CD1c-positive myeloid dendritic cell (primary cell): ENCODE measurements around the gene ARID3B.
A peak's percentile ranks its signal among the peaks of the same experiment; 100 is the strongest.
"Not testable (repeated sequence)": the region's sequence is repeated elsewhere in the genome, so short reads cannot be mapped to it uniquely, and the experiment has no call there.

Source experiments
- DNase-seq: peaks from one replicate; pipeline ENCODE4 v3.0.0-alpha.2; 2016; ENCODE audit errors: extremely low spot score

ARID3B gene

DNA sequence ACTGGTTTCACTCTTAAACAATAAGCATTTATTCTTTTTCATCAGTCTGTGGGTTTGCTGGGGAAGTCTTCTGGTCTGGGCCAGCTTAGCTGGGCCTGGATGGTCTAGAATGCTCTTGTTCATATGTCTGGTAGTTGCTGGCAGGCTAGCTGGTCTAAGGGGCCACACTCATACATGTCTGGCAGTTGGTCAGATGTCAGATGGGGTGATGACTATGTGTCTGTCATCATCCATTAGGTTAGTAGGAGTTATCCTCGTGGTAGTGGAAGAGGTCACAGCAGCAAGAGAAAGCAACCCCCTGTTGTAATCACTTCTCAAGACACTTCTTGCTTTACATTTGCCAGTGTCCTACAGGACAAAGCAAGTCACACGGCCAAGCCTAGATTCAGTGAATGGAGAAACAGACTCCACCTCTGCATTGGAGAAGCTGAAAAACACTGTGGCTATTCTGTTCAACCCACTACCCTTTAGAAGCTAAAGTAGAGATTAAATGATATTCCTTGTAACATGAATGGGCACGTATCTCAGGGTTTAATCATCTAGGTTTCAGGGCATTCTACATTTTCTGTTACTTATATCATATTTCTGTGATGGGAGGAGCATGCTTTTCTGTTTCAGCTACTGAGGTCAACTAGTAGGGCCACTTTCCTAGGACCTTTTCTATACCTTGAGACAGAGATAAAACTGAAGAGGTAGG lies 5.5 kb upstream of the ARID3B start:
- DNase-seq, result peak; percentile 48

DNA sequence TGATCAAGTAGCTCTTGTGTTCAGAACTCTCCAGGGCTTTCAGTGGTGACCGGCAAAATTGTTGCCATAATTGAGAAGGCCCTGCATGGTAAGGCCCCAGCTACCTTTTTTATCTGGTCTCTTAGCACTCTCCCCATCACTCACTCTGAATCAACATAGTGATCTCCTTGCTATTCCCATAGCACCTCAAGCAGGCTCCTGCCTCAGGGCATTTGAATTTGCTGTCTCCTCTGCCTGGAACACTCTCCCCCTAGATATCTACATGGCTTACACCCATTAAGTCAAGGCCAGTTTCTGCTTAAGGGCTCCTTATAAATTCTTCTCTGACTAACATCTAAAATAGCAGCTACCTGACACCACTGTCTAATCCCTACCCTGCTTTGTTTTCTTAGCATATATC lies 3.3 kb upstream of the ARID3B start:
- DNase-seq, result no peak

DNA sequence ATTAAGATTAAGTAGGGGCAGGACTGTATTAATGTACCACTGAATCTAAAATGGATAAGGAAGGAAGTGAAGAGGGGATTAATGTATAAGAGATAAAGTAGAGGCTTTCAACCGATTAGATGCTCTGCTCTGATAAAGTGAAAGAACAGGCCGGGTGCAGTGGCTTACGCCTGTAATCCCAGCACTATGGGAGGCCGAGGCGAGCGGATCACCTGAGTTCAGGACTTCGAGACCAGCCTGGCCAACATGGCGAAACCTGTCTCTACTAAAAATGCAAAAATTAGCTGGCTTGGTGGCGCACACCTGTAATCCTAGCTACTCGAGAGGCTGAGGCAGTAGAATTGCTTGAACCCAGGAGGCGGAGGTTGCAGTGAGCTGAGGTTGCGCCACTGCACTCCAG lies 1.5 kb upstream of the ARID3B start:
- not testable (repeated sequence) for DNase-seq

DNA sequence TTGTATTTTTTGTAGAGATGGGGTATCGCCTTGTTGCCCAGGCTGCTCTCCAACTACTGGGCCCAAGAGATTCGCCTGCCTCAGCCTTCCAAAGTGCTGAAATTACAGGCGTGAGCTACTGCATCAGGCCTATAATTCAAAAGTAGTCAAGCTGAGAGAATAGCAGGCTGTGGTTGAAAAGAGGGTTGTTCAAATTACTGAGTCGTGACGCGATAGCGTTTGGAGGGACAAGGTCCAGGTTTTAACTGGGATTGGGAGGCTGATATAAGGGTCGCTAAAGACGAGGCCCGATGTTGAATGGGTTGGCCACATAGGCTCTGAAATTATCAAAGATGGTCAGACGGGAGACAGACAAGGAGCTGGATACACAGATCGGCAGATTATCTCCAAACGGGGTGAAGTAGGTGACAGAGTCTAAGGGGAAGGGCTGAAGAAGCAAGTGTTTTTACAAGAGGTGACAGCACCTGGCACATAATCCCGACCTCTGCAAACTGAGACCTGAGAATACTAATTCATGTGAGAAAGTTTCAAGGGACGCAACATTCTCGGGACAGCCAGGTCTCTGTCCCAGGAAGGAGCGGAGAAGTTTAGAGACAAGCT lies 759 bp upstream of the ARID3B start:
- DNase-seq, result no peak

DNA sequence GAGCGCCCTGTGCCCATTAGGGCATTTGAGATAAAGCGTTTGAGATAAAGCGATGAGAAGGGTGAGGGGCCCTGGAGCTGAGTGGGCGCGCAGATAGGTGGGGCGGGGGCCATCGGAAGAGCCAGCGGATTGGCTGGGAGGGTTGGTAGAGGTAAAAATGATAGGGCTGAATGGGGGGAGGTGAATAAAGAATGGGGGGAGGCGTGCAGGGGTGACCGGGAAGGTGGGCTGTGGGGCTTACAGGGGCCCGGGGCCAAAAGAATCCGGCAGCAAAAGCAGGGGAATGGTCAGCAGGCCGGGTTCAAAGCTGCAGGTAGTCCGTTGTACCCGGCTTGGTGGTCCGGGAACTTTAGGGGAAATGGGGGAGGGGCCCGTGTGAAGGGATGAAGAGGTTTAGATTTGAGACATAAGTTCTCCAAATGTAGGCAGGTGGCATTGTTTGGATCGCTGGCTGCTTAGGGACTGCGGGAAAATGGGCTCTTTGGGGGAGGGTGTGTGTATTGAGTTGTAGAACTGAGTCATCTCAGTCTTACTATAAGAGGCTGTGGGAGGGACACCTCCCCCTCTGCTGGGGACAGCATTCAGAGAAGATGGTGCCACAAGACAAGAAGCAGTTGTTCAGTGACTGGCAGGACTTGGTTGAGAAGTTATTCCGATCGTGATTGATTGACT lies 610 bp downstream of the ARID3B start:
- DNase-seq, result peak; percentile 82

DNA sequence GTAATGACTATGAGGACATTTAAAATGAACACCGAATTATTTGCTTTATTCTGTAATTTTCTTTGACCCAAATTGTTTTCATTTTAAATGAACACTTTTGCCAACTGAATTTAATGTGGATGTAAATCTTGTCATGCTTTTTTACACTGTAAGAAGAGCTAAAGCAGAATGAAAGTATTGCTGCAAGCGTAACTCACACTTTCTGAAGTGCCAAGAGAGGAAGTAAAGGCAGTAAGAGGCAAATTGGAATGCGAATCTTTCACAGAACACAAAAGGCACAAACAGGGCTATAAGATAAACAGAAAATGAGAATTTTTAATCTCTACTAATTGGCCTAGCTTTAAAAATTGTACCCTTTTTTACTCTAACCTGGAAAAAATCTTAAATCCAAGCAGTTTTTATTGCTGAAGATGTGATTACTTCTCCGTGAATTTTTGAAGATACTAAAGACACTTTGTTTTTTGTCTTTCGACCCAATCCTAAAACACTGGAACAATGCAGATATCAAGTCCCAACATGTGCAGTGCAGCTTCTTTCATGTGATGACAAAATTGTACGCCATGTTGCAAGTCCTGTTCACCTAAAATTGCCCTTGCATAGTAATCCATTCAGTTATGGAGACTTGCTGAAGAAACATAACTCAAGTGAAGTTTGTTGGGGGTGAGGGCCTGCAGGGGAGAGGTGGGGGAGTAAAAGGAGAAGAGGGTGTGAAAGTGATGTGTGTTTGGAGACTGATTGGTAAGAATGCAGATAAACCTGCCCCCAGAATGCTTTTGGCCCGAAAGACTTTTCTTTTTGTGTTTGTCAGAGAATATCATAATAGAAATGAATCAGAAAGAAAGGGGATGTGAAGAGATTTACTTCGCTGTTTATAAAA lies 1.4 kb downstream of the ARID3B start:
- peak; percentile 48 for DNase-seq

DNA sequence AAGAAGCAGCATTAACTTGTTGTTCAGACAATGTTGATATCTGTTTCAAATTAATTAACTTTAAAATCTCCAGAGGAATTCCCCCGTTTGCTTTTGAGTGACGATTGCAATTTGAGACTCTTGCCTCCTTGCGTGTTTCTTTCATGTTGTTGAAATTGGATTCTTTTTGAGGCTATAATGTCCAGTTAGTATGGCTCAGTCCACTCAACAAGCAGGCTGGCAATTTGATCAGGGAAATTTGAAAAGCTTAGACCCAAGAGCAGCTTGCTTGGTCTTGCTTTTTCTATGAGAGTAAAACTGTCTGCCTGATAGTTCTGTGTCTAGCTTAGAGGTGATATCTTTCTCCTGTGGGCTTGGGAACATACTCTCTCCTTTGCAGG lies 2.0 kb downstream of the ARID3B start:
- no peak for DNase-seq

DNA sequence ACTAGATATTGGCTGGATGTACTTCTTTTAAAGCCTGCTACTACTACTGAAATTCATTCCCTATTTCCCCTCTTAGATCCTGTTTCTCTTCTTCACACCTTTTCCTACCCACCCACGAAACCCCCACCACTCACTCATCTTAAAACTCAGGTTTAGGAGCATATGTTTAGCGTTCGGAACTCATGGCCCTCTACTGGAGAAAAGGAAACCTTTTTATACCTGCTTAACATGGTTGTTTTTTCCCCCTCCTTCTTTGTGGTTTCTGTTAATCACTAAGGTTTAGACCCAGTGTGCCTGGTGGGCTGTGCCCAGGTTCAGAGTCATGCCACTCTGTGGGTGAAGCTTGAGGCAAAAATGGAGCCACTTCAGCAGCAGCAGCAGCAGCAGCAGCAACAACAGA lies 2.6 kb downstream of the ARID3B start:
- no peak for DNase-seq

DNA sequence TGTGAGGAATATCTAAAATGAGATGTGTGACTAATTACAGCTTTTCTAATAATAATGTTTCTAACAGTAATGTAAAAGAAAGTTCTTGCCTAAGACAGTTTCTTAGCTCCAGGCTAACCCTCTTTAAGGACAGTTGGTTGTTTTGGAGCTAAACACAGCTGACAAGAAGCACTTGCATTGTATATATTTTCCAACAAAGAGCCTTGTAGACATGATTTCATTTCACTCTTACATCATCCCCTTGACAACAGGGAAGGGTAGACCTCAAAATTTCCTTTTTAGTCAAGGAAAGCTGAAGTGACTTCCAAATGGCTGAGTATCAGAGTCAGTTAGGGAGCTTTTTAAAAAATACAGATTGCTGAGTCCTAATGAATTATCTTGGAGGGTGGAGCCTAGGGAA lies 4.1 kb downstream of the ARID3B start:
- peak; percentile 29 for DNase-seq

DNA sequence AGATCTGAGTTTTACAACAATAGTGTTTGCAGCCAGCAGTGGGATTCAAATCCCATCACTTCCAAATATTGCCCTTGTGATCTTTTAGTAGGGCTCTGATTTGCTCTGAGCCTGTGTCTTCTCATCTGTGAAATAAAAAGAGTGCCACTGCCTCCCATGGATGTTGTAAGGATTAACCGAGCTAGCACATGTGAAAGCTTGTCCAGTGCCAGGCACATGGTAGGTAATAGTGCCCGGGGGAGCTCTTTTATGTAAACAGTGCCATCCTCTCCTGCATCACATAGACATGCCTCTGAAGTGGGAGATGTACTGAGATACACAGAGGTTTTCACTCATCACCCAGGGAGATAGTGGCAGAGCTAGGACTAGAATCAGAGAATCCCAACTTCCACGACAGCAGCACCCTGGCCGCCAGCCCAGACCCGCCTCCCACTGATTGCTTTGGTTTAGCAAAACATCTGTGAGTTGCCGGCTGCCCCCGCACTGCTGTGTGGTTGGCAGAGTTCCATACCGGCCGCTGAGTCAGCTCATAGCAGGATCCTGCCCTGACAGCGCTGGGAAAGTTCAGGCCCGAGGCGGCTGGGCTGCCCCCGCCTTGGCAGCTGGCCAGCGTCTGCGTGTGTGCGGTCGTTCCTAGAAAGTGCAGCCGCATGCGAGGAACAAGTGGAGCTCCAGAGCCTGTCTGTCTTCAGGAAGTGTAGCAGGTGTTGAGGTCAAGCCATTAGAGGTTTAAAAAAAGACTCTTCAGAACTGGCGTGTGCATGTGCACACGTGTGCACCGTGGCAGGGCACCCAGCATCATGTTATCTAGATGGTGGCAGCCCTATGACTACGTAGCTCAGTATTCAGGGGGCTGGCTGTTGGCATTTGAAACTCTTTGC lies 5.0 kb downstream of the ARID3B start:
- DNase-seq, result peak; percentile 100

DNA sequence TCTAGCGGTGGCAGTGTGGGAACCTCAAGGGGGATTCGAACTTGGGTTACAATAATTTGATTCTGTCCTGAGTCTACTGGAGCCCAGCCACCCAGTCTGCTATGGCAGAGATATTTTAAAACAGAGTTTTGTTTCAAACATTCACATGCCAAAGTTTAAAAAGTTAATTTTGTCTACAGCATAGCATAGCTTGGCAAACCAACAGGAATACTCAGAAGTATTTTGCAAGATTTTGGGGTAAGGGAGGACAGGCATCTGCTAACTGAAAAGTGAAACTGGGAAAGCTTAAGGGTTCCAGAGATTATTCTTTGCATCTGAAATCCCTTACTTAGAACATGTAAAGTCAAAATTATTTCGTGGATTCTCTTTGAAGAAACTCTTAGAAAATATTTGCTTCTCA lies 6.6 kb downstream of the ARID3B start:
- no peak for DNase-seq

DNA sequence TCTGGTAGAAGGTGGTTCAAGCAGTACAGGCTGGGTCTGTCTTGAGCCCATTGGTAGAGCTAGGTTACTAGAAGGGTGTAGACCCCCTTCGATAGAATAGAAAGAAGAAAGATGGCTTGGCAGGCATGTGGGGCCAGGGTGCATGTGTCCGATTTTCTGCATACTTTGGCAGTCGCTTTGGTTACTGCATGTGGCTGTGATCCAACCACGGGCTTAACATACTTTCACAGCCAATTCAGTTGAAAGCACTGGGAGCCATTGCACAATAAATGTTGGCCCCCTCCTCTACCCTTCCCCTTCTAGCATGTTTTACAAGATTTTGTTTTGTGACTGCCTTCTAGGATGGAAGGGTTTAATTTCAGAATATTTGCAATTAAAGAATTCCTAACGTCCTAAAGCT lies 7.2 kb downstream of the ARID3B start:
- no peak for DNase-seq

DNA sequence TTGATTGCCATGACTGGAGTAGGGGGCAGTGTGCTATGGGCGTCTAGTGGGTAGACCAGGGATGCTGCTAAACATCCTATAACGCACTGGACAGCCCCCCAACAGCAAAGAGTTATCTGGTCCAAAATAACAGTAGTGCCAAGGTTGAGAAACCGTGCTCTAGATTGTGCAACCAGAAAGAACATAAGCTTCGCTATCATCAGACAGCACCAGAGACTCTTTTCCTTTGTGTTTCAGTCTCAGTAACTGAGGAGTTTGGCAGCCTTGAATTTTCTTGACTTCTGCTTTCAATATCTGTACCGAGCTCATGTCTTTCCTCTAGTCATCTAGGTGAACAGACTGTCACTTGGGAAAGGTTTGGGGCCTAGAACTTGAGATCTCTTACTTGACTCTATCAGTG lies 8.8 kb downstream of the ARID3B start:
- DNase-seq, result peak; percentile 15

DNA sequence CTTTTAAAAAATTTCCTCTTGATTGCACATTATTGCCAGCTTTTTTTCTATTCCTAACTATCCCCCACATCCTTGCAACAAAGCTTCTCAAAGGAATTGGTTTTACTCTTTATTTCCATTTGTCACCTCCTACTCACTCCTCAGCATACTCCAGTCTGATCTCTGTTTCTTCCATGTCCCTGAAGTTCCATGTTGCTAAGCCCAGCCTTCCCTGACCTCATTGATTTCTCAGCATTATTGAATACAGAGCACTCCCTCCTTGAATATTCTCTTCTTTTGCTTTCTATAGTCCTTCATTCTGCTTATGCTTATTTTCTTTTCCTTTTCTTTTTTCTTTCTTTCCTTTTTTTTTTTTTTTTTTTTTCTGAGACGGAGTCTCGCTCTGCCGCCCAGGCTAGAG lies 10.7 kb downstream of the ARID3B start:
- DNase-seq, result no peak

DNA sequence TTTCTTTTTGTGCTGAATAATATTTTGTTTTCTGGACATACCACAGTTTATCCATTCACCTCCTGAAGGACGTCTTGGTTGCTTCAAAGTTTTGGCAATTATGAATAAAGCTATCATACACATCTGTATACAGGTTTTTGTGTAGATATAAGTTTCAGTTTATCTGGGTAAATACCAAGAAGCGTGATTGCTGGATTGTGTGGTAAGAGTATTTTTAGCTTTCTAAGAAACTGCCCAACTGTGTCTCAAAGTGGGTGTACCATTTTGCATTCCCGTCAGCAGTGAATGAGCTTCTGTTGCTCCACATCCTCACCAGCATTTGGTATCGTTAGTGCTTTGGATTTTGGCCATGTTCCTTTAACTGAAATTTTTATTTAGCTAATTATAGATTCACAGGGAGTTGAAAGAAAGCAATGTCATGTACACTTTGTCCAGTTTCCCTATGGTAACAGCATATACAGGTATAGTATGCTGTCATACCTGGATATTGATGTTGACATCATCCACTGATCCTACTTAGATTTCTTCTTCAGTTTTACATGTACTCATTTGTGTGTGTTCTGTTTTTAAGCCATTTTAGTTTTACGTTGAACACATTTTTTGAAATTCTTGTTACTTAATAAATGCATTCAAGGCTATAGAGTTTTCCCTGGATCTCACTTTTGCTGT lies 11.9 kb downstream of the ARID3B start:
- no peak for DNase-seq

DNA sequence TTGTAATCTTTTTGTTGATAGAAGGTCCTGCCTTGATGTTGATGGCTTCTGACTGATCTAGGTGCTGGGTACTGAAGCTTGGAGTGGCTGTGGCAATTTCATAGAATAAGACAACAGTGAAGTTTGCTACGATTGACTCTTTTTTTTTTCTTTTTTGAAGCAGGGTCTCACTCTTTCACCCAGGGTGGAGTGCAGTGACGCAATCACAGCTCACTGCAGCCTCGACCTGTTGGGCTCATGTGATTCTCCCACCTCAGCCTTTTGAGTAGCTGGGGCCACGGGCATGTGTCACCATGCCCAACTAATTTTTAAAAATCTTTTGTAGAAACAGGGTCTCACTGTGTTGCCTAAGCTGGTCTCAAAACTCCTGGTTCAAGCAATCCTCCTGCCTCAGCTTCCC lies 14.2 kb downstream of the ARID3B start:
- DNase-seq, result no peak

DNA sequence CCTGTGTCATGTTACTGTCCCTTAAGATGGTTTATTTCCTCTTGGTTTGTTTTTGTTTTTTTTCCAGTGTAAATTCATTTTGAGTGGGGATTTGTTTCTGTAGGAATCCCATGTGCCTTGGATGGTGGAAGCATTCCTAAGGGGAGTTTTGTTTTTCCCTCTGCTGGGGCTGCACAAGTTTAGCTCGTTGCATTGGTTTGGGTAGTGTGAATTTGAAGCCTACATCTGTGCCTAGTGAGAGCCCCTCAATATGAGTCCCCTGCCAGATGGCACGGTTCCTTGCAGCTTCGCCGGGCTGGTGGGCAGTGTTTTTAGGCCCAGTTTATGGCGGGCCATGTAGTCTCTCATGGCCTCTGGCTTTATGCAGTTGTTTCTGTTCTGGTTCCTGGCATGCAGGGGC lies 17.7 kb downstream of the ARID3B start:
- no peak for DNase-seq

DNA sequence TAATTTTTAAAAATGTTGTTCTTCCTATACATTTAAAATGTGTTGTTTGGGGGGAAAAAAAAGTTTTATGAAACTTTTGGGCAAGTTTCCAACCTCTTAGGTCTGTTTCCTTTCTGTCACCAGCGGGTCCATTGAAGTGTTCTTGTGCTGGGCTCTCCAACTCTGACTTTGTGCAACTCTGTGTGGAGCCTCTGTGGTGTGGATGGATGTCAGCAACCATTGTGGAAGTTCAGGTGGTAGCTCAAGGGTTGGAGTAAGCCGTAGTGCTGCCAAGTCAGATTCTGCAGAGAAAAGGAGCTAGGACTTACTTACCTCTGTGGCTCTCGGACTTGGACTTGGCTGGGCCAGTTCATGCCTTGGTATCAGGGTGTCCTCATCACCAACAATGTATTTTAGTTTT lies 22.4 kb downstream of the ARID3B start:
- DNase-seq, result no peak

DNA sequence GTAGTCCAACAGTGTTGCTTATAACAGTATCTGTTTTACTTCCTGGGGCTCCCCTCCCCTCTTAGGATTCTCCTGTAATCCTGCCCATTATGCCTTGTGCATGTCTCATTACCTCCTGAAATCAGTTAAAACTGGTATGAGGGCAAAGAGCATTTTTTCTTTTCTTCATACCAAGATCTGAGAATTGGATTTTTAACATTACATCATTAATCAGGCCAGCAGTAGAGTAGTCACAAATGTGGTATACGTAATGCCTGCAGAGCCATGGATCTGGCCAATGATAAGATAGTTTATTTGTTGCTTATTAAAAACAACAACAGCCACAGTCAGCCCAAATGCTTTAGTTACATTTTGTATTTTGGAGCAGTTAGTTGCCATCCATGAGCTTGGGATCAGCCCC lies 23.2 kb downstream of the ARID3B start:
- DNase-seq, result no peak

DNA sequence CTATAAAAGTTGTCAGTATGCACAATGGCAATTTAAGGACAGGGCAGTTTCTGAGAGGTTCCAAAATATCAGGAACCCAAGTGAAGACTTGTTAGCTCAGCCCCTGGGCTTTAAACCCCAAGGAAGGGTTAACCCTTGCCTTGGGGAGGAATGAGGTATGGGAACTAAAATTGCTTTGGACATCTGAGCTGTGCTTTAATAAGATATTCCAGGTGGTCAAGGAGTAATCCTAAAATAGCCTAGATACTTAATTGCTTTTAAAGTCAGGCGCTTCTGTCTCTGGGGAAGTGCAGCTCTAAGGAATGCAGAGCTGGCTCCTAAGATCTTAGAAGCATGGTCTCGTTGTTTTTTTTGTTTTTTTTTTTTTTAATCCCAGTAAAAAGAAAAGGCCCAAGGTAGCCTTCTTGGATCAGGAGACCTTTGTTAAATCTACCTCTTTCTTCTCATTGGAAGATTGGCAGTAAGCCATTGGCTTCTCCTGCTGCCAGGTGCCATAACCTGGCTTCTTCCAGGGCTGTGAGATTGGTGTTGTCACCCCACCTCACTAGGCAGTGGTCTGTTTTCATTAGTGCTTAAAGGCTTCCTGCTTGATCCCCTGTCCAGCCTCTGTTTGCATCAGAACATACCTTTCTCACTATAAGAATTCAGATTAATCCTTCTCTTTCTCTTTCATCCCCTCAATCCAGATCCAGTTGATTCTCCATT lies 24.5 kb downstream of the ARID3B start:
- DNase-seq, result no peak
